Neural cell (in vitro differentiated cells): ENCODE measurements around the gene CMTM7. TPM values are rescaled to one million over a fixed set of nuclear protein-coding genes. Genes with fewer than 3 reads are reported as not detected.

Experiments used
- H2AFZ ChIP-seq: fragments of 200-600, 300-800 bp; sonication (generic), shearing (Covaris generic); 2 replicates; pipeline ENCODE4 v1.6.0; 2014; ENCODE audit warnings: low read depth, mild to moderate bottlenecking, antibody characterized with exemption, low read length, moderate library complexity
- H3F3A ChIP-seq: fragments of 200-600 bp; shearing (Covaris generic); 2 replicates; pipeline ENCODE4 v1.6.1; 2016; ENCODE audit warnings: mild to moderate bottlenecking, moderate library complexity, mixed read lengths, antibody characterized with exemption, low read length; ENCODE audit not compliant: insufficient read depth, poor library complexity, severe bottlenecking
- H3K27ac ChIP-seq: fragments of 200-600, 300-800 bp; sonication (generic), shearing (Covaris generic); 2 replicates; pipeline ENCODE4 v1.5.1; 2014; ENCODE audit warnings: mild to moderate bottlenecking, low read length, moderate library complexity
- H3K27me3 ChIP-seq: fragments of 300-800, 200-600 bp; sonication (generic), shearing (Covaris generic); 2 replicates; pipeline ENCODE4 v1.6.0; 2014; ENCODE audit warnings: mild to moderate bottlenecking, low read depth, low read length, moderate library complexity; ENCODE audit not compliant: insufficient read depth
- H3K36me3 ChIP-seq: fragments of 300-800, 200-600 bp; sonication (generic), shearing (Covaris generic); 2 replicates; pipeline ENCODE4 v1.5.1; 2014; ENCODE audit warnings: mild to moderate bottlenecking, antibody characterized with exemption, low read length, moderate library complexity; ENCODE audit not compliant: insufficient read depth
- H3K4me2 ChIP-seq: fragments of 300-800, 200-600 bp; sonication (generic), shearing (Covaris generic); 2 replicates; pipeline ENCODE4 v1.6.0; 2014; ENCODE audit warnings: mild to moderate bottlenecking, low read length
- H3K4me3 ChIP-seq: fragments of 300-800, 200-600 bp; sonication (generic), shearing (Covaris generic); 2 replicates; pipeline ENCODE4 v1.5.1; 2014; ENCODE audit warnings: mild to moderate bottlenecking, low read length, moderate library complexity
- H3K79me2 ChIP-seq: fragments of 200-600 bp; shearing (Covaris generic); replicated peaks from 2 replicates; pipeline ENCODE4 v1.6.0; 2014; ENCODE audit warnings: mild to moderate bottlenecking, low read length, moderate library complexity; ENCODE audit not compliant: insufficient read depth
- H3K9ac ChIP-seq: fragments of 300-800, 200-600 bp; sonication (generic), shearing (Covaris generic); 2 replicates; pipeline ENCODE4 v1.6.1; 2016; ENCODE audit warnings: mild to moderate bottlenecking, low read length, mixed read lengths
- H3K9me2 ChIP-seq: fragments of 200-600 bp; shearing (Covaris generic); 2 replicates; pipeline ENCODE4 v1.6.1; 2016; ENCODE audit warnings: mild to moderate bottlenecking, low read length, mixed read lengths; ENCODE audit not compliant: insufficient read depth
- H3K9me3 ChIP-seq: fragments of 200-600, 300-800 bp; sonication (generic), shearing (Covaris generic); 2 replicates; pipeline ENCODE4 v1.6.1; 2016; ENCODE audit warnings: mild to moderate bottlenecking, mixed run types, low read length, moderate library complexity, mixed read lengths
- H4K20me1 ChIP-seq: fragments of 200-600 bp; shearing (Covaris generic); 2 replicates; pipeline ENCODE4 v1.6.1; 2016; ENCODE audit warnings: mild to moderate bottlenecking, mixed run types; ENCODE audit not compliant: insufficient read depth
- CTCF ChIP-seq: fragments of 450-650 bp; IDR thresholded peaks from 2 replicates; pipeline ENCODE4 v1.5.1; 2014; ENCODE audit warnings: antibody characterized with exemption, mild to moderate bottlenecking, moderate library complexity; ENCODE audit not compliant: poor library complexity, severe bottlenecking
- EP300 ChIP-seq: fragments of 450-650 bp; conservative IDR thresholded peaks from 2 replicates; pipeline ENCODE4 v1.6.1; 2014; ENCODE audit warnings: antibody characterized with exemption, mild to moderate bottlenecking, moderate library complexity; ENCODE audit not compliant: poor library complexity, severe bottlenecking
- EZH2 ChIP-seq: fragments of 200-600, 300-800 bp; shearing (Covaris generic), sonication (generic); IDR thresholded peaks from 2 replicates; pipeline ENCODE4 v1.6.1; 2014; ENCODE audit warnings: antibody characterized with exemption, low read length, borderline replicate concordance, mild to moderate bottlenecking; ENCODE audit not compliant: insufficient read depth, poor library complexity, severe bottlenecking
- MXI1 ChIP-seq: fragments of 450-650 bp; conservative IDR thresholded peaks from 2 replicates; pipeline ENCODE4 v1.6.1; 2014; ENCODE audit warnings: antibody characterized with exemption, mild to moderate bottlenecking; ENCODE audit not compliant: poor library complexity, severe bottlenecking
- POLR2AphosphoS5 ChIP-seq: IDR thresholded peaks from 2 replicates; pipeline ENCODE4 v1.6.1; 2012
- RAD21 ChIP-seq: fragments of 450-650 bp; conservative IDR thresholded peaks from 2 replicates; pipeline ENCODE4 v1.6.1; 2014; ENCODE audit warnings: antibody characterized with exemption, mild to moderate bottlenecking, moderate library complexity
- SMC3 ChIP-seq: fragments of 450-650 bp; conservative IDR thresholded peaks from 2 replicates; pipeline ENCODE4 v1.6.1; 2014; ENCODE audit warnings: antibody characterized with exemption, mild to moderate bottlenecking, moderate library complexity; ENCODE audit not compliant: poor library complexity
- TAF1 ChIP-seq: IDR thresholded peaks from 2 replicates; pipeline ENCODE4 v1.6.1; 2012; ENCODE audit warnings: low read depth
- polyA plus RNA-seq: library from polyadenylated mRNA; depleted of rRNA; stranded (reverse); fragments of >200 nt; gene quantifications from 2 replicates; pipeline ENCODE4 v1.2.3, GENCODE V29; 2014
- TF ChIP-seq, protein P1 (sequence below): IDR thresholded peaks from 2 replicates; pipeline ENCODE4 v1.6.1; 2012; ENCODE audit warnings: borderline replicate concordance

Gene CMTM7
- polyA plus RNA-seq, 1 donor from 2014 or later, result 0.57 TPM

- Histone ChIP-seq H3K27ac (no peak overlapping the region), H3F3A (no peaks in the 10 kb centered on the region), H3K27me3 (no peaks in the 10 kb centered on the region), H3K4me2 (no peak overlapping the region), H3K9ac (no peak overlapping the region), H3K9me2 (no peaks in the 10 kb centered on the region), H3K36me3 (no peaks in the 10 kb centered on the region), H4K20me1 (no peaks in the 10 kb centered on the region), H3K4me3 (no peak overlapping the region), H3K9me3 (no peaks in the 10 kb centered on the region), H3K79me2 (no peaks in the 10 kb centered on the region), H2AFZ (no peak overlapping the region)
- TF ChIP-seq TAF1, result no peak
- TF ChIP-seq, protein P1, sequence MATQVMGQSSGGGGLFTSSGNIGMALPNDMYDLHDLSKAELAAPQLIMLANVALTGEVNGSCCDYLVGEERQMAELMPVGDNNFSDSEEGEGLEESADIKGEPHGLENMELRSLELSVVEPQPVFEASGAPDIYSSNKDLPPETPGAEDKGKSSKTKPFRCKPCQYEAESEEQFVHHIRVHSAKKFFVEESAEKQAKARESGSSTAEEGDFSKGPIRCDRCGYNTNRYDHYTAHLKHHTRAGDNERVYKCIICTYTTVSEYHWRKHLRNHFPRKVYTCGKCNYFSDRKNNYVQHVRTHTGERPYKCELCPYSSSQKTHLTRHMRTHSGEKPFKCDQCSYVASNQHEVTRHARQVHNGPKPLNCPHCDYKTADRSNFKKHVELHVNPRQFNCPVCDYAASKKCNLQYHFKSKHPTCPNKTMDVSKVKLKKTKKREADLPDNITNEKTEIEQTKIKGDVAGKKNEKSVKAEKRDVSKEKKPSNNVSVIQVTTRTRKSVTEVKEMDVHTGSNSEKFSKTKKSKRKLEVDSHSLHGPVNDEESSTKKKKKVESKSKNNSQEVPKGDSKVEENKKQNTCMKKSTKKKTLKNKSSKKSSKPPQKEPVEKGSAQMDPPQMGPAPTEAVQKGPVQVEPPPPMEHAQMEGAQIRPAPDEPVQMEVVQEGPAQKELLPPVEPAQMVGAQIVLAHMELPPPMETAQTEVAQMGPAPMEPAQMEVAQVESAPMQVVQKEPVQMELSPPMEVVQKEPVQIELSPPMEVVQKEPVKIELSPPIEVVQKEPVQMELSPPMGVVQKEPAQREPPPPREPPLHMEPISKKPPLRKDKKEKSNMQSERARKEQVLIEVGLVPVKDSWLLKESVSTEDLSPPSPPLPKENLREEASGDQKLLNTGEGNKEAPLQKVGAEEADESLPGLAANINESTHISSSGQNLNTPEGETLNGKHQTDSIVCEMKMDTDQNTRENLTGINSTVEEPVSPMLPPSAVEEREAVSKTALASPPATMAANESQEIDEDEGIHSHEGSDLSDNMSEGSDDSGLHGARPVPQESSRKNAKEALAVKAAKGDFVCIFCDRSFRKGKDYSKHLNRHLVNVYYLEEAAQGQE, result no peak
Observed at GRCh38 chr3:32435911-32436815, 44.5 kb downstream of the CMTM7 start.

- no peaks in the 10 kb centered on the region for H3K9me3 ChIP-seq
- no peaks in the 10 kb centered on the region for H3F3A ChIP-seq
Observed at GRCh38 chr3:32436816-32437189, 45.1 kb downstream of the CMTM7 start.

More at GRCh38 chr3:32436816-32437189, 45.1 kb downstream of the CMTM7 start:
- Histone ChIP-seq H4K20me1 (no peaks in the 10 kb centered on the region), H2AFZ (no peak overlapping the region), H3K9ac (no peak overlapping the region), H3K79me2 (no peaks in the 10 kb centered on the region), H3K27ac (no peak overlapping the region), H3K4me3 (no peak overlapping the region), H3K27me3 (no peaks in the 10 kb centered on the region), H3K4me2 (no peak overlapping the region), H3K36me3 (no peaks in the 10 kb centered on the region), H3K9me2 (no peaks in the 10 kb centered on the region)
- TF ChIP-seq RAD21 (no peak), SMC3 (no peak), TAF1 (no peak), POLR2AphosphoS5 (no peak), MXI1 (no peak), EZH2 (no peak), CTCF (no peak), EP300 (no peak)
- TF ChIP-seq, protein P1, result no peak
